ENCODE measurements around the gene PROS1.

DNA sequence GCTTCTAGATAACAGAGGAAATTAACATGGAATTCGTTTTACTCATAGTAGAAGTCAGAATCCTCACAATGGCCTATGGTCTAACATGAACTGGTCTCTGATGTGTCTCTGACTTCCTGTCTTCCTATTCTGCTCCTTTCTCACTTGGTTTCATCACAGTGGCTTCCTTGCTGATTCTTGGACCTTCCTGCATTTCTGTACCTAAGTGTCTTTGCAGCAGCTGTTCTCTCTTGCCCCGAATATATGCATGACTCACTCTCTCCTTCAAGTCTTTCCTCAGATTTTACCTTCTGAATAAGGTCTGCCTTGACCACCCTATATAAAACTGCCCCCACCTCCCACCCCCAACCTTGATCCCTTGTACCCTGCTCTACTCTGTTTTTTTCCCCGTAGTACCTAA lies 20.4 kb upstream of the PROS1 start:
- TF ChIP-seq, protein P1, sequence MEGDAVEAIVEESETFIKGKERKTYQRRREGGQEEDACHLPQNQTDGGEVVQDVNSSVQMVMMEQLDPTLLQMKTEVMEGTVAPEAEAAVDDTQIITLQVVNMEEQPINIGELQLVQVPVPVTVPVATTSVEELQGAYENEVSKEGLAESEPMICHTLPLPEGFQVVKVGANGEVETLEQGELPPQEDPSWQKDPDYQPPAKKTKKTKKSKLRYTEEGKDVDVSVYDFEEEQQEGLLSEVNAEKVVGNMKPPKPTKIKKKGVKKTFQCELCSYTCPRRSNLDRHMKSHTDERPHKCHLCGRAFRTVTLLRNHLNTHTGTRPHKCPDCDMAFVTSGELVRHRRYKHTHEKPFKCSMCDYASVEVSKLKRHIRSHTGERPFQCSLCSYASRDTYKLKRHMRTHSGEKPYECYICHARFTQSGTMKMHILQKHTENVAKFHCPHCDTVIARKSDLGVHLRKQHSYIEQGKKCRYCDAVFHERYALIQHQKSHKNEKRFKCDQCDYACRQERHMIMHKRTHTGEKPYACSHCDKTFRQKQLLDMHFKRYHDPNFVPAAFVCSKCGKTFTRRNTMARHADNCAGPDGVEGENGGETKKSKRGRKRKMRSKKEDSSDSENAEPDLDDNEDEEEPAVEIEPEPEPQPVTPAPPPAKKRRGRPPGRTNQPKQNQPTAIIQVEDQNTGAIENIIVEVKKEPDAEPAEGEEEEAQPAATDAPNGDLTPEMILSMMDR (IDR thresholded peaks at IDR 0.05): no peak
- no peak for TF ChIP-seq POLR2A (IDR thresholded peaks at IDR 0.05)
